Activated naive CD4-positive, alpha-beta T cell treated with Interleukin-2 at 50 U/mL for 16 hours (primary cell): ENCODE results near the gene CALML6.

ENCODE experiments used
- DNase-seq: peaks from one replicate; pipeline ENCODE4 v3.0.0-alpha.2; 2020

The CALML6 gene

DNA sequence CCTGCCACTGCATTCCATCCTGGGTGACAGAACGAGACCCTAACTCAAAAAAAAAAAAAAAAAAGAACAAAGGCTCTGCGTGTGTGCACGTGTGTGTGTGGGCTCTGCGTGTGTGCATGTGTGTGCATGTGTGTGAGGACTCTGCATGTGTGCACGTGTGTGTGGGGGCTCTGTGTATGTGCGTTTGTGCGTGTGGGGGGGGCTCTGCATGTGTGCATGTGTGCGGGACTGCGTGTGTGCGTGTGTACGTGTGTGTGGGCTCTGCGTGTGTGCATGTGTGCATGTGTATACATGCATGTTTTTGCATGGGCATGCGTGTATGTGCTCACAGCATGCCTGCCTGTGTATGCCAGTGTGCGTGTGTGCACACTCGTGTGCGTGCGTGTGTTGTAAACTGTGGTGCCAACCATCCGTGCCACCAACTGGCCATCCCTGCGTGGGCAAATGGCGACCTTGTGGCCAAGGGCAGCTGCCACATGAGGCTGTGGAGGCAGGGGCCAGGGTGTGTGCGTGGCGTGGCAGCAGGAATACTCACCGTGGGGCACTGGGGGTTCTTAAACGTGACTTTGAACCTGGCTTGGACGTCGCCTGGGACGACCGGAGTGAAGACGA is 30.8 kb downstream of the CALML6 start:
- no peak for DNase-seq

GRCh38 chr1:1946540-1946939 is 31.5 kb downstream of the CALML6 start:
- no peak for DNase-seq

- no peak for DNase-seq
These were observed 32.4 kb downstream of the CALML6 start for GRCh38 chr1:1947493-1947892.

DNA sequence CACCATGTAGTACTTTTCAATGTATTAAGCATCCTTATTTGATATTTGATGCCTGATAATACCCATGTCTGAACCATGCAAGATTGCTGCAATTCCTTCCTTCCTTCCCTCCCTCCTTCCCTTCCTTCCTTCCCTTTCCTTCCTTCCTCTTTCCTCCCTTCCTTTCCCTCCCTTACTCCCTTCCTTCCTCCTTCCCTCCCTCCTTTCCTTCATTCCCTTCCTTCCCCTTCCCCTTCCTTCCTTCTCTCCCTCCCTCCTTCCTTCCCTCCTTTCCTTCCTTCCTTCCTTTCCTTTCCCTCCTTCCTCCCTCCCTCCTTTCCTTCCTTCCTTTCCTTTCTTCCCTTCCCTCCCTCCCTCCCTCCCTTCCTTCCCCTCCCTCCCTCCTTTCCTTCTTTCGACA is 33.7 kb downstream of the CALML6 start:
- no peak for DNase-seq

GRCh38 chr1:1950940-1951339 is 35.9 kb downstream of the CALML6 start:
- no peak for DNase-seq

- no peak for DNase-seq
These were observed 39.0 kb downstream of the CALML6 start for GRCh38 chr1:1954015-1954414.

DNA sequence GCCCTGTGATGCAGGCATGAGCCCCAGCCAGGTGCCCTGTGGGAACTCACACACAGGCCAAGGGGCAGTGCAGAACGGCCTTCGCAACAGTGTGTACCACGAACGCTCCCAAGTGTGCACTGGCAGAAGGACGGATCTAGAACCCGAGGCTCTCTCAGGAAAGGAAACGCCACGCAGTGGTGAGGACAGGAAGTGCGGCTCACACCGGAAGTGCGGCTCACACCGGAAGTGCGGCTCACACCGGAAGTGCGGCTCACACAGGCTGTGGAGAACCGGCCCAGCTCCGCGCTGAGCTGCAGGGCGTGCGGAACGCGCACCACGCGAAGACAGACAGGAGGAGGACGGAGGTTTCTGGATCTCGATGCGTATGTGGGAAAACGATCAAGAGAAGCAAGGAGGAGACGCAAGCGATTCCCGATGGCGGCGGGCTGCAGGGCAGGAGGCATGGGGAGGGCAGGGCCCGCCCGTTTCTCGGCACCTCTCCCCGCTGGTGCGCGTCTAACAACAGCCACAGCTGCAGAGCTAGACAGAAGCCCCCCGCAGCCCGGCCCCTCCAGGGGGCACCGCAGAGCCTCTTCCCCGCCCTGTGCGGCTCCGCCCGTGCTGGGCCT is 39.9 kb downstream of the CALML6 start:
- peak; percentile 16 for DNase-seq

DNA sequence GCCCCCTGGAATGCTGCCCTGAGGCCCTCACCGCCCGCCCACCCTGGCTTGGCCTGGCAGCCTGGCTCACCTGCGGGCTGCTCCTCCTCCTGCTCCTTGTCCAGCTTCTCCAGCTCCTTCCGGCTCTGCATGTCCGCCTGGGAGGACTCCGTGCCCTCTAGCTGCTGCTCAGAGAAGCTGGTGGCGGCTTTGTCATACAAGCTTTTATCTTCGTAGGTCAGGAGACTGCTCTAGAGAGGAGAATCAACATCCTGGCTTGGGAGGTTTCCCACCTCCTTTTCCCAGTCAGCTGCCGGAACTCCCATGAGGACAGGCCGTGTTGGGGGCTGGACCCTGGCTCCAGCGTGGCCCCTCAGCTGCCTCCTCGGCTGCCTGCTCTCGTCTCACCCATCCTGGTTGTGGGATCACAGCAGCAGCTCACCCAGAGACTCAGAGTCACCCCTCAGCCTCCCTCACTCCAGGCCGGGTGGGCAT is 40.6 kb downstream of the CALML6 start:
- DNase-seq = no peak

GRCh38 chr1:1956101-1956500 is 41.0 kb downstream of the CALML6 start:
- no peak for DNase-seq

GRCh38 chr1:1956586-1957532 is 41.8 kb downstream of the CALML6 start:
- no peak for DNase-seq

GRCh38 chr1:1957533-1957961 is 42.5 kb downstream of the CALML6 start:
- DNase-seq = no peak

GRCh38 chr1:1958071-1958541 is 43.0 kb downstream of the CALML6 start:
- DNase-seq = no peak

- DNase-seq = no peak
These were observed 44.4 kb downstream of the CALML6 start for GRCh38 chr1:1959459-1959839.

DNA sequence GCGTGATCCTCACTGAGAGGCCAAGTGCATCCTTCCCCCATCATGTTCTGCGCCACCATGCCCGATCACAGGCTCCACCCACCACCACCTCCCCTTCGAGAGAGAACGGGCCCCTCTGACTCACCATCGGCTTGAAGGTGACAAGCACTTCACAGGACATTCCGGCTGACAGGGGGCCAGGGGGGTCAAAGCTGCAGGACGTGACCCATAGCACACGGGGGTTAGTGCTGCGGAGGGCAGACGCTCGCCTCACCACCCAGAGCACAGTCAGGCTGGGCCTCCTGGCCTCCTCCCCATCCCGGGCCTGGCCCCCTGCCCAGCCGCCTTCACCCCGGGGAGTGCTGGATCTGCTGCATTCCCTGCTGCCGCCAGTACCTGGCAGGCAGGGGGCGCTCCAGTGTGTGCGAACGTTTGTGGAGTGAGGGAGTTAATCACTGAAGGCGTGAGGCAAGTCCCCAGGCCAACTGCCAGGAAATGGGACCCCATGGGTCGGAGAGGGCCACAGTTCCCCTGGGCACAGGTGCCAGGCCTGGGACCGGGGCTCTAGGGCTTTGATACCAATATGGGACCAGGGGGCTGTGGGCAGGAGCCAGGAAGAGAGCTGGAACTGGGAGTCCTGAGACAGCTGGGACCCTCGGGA is 44.9 kb downstream of the CALML6 start:
- DNase-seq = peak; percentile 63

GRCh38 chr1:1960480-1961196 is 45.6 kb downstream of the CALML6 start:
- DNase-seq = no peak

GRCh38 chr1:1962752-1963151 is 47.7 kb downstream of the CALML6 start:
- no peak for DNase-seq

- no peak for DNase-seq
These were observed 48.5 kb downstream of the CALML6 start for GRCh38 chr1:1963570-1963969.

DNA sequence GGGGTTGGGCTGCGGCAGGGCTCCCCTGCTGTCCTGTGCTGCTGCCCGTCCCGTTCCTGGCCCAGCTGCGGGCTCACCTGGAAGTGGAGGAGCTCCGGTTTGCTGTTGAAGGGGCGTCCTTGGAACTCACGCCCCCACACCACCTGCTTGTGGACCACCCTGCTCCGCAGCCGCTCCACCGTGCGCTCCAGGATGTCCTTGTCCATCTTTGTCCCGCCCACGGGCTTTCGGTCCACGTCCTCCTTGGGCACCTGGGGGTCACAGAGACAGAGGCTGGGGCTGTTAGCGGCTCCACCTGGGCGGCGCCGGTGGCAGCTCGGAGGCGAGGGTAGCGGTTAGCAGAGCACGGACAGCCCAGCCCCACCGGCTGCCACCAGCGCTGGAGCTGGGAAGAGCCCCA is 49.8 kb downstream of the CALML6 start:
- no peak for DNase-seq

- no peak for DNase-seq
These were observed 50.5 kb downstream of the CALML6 start for GRCh38 chr1:1965546-1965945.

- DNase-seq = no peak
These were observed 51.1 kb downstream of the CALML6 start for GRCh38 chr1:1966071-1966740.
